ENCODE data around the gene LDHB. TPM values are rescaled to one million over a fixed set of nuclear protein-coding genes. Genes with fewer than 3 reads are reported as not detected.

The LDHB gene
- total RNA-seq, 1 experiment from 2014 or later: 1,752 TPM

DNA sequence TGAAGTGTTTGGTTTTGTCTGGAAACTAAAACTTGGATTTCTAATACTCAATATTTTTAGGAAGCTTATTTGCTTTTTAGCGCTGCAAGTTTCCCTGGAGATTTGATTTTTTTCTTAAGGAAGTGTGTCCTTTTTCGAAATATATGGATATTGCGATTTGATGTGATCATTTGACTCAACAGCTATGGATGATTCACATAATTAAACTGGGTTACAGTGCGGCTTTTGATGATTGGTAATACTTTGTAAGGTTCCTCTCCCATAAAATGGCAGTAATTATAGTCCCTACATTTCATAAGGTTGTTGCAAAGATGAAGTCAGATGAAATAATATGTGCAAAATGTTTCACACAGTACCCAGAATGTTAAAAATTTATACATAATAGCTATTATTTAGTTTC lies 13.1 kb downstream of the LDHB start:
- H3K27ac Mint-ChIP-seq (ENCODE audit: unreplicated experiment): peak overlapping the region; percentile 91
- ChIA-PET POLR2A (no interaction called here), CTCF (interaction anchor here (0.6 kb wide), 1 partner anchor 398 kb away, joined by 4 read pairs; no protein-coding TSS in a partner anchor)
- peaks cover 96% of the 10 kb centered on the region for H3K36me3 Mint-ChIP-seq (ENCODE audit: insufficient read depth, unreplicated experiment)
- H3K4me3 Mint-ChIP-seq (ENCODE audit: unreplicated experiment): peak overlapping the region; percentile 66
- no peaks in the 10 kb centered on the region for H3K27me3 ChIP-seq (replicated peaks; ENCODE audit: control insufficient read depth, insufficient read depth, low read length)
- H3K4me1 Mint-ChIP-seq (ENCODE audit: low read depth, unreplicated experiment): peaks cover 71% of the 10 kb centered on the region
- no peaks in the 10 kb centered on the region for H3K9me3 ChIP-seq
- H3K27me3 Mint-ChIP-seq (ENCODE audit: insufficient read depth, unreplicated experiment): no peaks in the 10 kb centered on the region
- DNase-seq: no peak
- H3K9me3 Mint-ChIP-seq (ENCODE audit: unreplicated experiment): no peaks in the 10 kb centered on the region
- intact Hi-C loops (cut with micrococcal nuclease; ENCODE audit: unreplicated experiment): loop anchor here (5.0 kb wide), 1 partner anchor 142 kb away; the partner anchor contains the start of genes GOLT1B and RECQL
- no peak overlapping the region for H3K4me3 ChIP-seq (ENCODE audit: low read depth, low read length)
- H3K36me3 ChIP-seq (ENCODE audit: control insufficient read depth, insufficient read depth, low read length): peaks cover 8% of the 10 kb centered on the region; the same call in 1 of the 2 replicates
- peaks cover 86% of the 10 kb centered on the region for H3K4me1 ChIP-seq
- TF ChIP-seq, protein P1, sequence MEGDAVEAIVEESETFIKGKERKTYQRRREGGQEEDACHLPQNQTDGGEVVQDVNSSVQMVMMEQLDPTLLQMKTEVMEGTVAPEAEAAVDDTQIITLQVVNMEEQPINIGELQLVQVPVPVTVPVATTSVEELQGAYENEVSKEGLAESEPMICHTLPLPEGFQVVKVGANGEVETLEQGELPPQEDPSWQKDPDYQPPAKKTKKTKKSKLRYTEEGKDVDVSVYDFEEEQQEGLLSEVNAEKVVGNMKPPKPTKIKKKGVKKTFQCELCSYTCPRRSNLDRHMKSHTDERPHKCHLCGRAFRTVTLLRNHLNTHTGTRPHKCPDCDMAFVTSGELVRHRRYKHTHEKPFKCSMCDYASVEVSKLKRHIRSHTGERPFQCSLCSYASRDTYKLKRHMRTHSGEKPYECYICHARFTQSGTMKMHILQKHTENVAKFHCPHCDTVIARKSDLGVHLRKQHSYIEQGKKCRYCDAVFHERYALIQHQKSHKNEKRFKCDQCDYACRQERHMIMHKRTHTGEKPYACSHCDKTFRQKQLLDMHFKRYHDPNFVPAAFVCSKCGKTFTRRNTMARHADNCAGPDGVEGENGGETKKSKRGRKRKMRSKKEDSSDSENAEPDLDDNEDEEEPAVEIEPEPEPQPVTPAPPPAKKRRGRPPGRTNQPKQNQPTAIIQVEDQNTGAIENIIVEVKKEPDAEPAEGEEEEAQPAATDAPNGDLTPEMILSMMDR (IDR thresholded peaks at IDR 0.05; ENCODE audit: insufficient read depth in 1 of 2, low read depth in 1 of 2, low read length in 1 of 2, severe bottlenecking in 1 of 2, unreplicated experiment in 1 of 2): no peak
- no TSS peak for BruUV-seq (replicated peaks)

DNA sequence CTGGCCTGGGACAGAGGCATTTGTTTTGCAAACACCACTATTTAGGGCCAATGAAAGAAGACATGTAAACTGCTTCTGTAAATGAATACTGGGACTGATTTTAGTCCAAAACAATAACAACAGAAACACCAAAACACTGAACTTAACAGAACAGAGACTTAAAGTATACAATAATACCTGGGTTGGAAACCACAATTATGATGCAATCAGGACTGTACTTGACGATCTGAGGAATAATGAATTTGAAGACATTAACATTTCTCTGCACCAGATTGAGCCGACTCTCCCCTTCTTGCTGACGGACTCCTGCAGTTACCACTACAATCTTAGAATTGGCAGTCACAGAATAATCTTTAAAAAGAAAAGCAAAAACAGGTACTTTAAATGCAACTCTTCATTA lies 13.9 kb downstream of the LDHB start:
- intact Hi-C loops (cut with micrococcal nuclease; ENCODE audit: unreplicated experiment): loop anchor here (5.0 kb wide), 1 partner anchor 141 kb away; the partner anchor contains the start of genes GOLT1B and RECQL
- H3K36me3 Mint-ChIP-seq (ENCODE audit: insufficient read depth, unreplicated experiment): peaks cover 96% of the 10 kb centered on the region
- DNase-seq: no peak
- no peaks in the 10 kb centered on the region for H3K27me3 Mint-ChIP-seq (ENCODE audit: insufficient read depth, unreplicated experiment)
- CTCF ChIA-PET: no interaction called here
- no TSS peak for BruUV-seq (replicated peaks)
- POLR2A ChIA-PET: no interaction called here
- H3K27ac Mint-ChIP-seq (ENCODE audit: unreplicated experiment): peak overlapping the region; percentile 42
- Histone ChIP-seq H3K36me3 (ENCODE audit: control insufficient read depth, insufficient read depth, low read length) (peaks cover 8% of the 10 kb centered on the region; the same call in 1 of the 2 replicates), H3K9me3 (no peaks in the 10 kb centered on the region), H3K4me1 (peaks cover 86% of the 10 kb centered on the region), H3K4me3 (ENCODE audit: low read depth, low read length) (no peak overlapping the region), H3K27me3 (replicated peaks; ENCODE audit: control insufficient read depth, insufficient read depth, low read length) (no peaks in the 10 kb centered on the region)
- no peaks in the 10 kb centered on the region for H3K9me3 Mint-ChIP-seq (ENCODE audit: unreplicated experiment)
- H3K4me3 Mint-ChIP-seq (ENCODE audit: unreplicated experiment): no peak overlapping the region
- peaks cover 72% of the 10 kb centered on the region for H3K4me1 Mint-ChIP-seq (ENCODE audit: low read depth, unreplicated experiment)
- TF ChIP-seq, protein P1 (IDR thresholded peaks at IDR 0.05; ENCODE audit: insufficient read depth in 1 of 2, low read depth in 1 of 2, low read length in 1 of 2, severe bottlenecking in 1 of 2, unreplicated experiment in 1 of 2): no peak

DNA sequence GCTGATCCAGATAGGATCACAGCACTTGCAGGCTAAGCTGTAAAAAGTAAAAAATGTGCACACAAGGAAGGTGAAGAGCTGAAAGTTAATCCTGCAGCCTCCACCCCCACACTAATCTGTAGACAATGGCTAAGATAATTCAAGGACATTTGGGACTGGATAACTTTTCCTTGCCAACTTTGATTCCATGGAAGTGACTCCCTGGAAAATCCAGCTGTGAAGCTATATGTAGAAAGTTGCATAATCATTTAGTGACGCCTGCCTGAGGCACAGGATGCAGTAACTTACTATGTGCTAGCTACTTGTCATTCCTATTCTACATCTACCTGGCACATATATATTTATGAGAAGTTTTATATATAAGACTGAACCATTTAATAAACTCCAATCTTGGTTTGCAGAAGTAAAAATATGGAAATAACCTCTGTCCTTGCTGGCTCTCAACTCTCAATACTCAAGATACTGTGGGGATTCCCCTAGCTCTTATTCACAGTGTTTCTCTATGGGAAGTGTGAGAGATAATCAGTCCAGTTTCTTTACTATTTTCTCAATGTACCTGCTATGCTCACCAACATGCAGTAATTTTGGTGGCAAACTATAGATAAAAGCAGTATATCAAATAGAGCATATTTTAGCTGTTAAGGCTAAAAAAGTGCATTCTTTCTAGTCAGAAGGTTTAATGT lies 14.8 kb downstream of the LDHB start:
- no peak overlapping the region for H3K27ac Mint-ChIP-seq (ENCODE audit: unreplicated experiment)
- no peak overlapping the region for H3K4me3 Mint-ChIP-seq (ENCODE audit: unreplicated experiment)
- H3K9me3 Mint-ChIP-seq (ENCODE audit: unreplicated experiment): no peaks in the 10 kb centered on the region
- H3K9me3 ChIP-seq: no peaks in the 10 kb centered on the region
- BruUV-seq (replicated peaks): no TSS peak
- peaks cover 86% of the 10 kb centered on the region for H3K4me1 ChIP-seq
- H3K27me3 ChIP-seq (replicated peaks; ENCODE audit: control insufficient read depth, insufficient read depth, low read length): no peaks in the 10 kb centered on the region
- ChIA-PET CTCF (interaction anchor here (0.8 kb wide), 1 partner anchor 35 kb away, joined by 3 read pairs; no protein-coding TSS in a partner anchor), POLR2A (interaction anchor here (0.7 to 1.1 kb wide), 4 partner anchors 9 to 141 kb away, joined by 4 to 8 read pairs (median 5); partner anchors contain the start of genes GOLT1B, KCNJ8, LDHB and RECQL)
- no peaks in the 10 kb centered on the region for H3K27me3 Mint-ChIP-seq (ENCODE audit: insufficient read depth, unreplicated experiment)
- DNase-seq: no peak
- peaks cover 76% of the 10 kb centered on the region for H3K4me1 Mint-ChIP-seq (ENCODE audit: low read depth, unreplicated experiment)
- TF ChIP-seq, protein P1 (IDR thresholded peaks at IDR 0.05; ENCODE audit: insufficient read depth in 1 of 2, low read depth in 1 of 2, low read length in 1 of 2, severe bottlenecking in 1 of 2, unreplicated experiment in 1 of 2): no peak
- H3K36me3 ChIP-seq (ENCODE audit: control insufficient read depth, insufficient read depth, low read length): peaks cover 8% of the 10 kb centered on the region; the same call in 1 of the 2 replicates
- H3K36me3 Mint-ChIP-seq (ENCODE audit: insufficient read depth, unreplicated experiment): peaks cover 96% of the 10 kb centered on the region
- H3K4me3 ChIP-seq (ENCODE audit: low read depth, low read length): no peak overlapping the region
- intact Hi-C loops (cut with micrococcal nuclease; ENCODE audit: unreplicated experiment): loop anchor here (5.0 kb wide), 1 partner anchor 141 kb away; the partner anchor contains the start of genes GOLT1B and RECQL

Data from Caco-2 (cell line).